KBM-7 (cell line): ENCODE data around the gene ANKRD12.
"Not testable (repeated sequence)": the region's sequence is repeated elsewhere in the genome, so short reads cannot be mapped to it uniquely, and the experiment has no call there.

ENCODE experiments used
- DNase-seq: peaks from one replicate; pipeline ENCODE4 v3.0.0-alpha.2; 2015
- in situ Hi-C: fragments of 300-500 bp; cut with MboI; formaldehyde crosslinking; loops from 2 replicates; pipeline ENCODE4 v1.14.3; 2020; ENCODE audit warnings: low sequenced_read_pairs, low pct_unique_long_range_greater_than_20kb, mixed read lengths

The ANKRD12 gene

DNA sequence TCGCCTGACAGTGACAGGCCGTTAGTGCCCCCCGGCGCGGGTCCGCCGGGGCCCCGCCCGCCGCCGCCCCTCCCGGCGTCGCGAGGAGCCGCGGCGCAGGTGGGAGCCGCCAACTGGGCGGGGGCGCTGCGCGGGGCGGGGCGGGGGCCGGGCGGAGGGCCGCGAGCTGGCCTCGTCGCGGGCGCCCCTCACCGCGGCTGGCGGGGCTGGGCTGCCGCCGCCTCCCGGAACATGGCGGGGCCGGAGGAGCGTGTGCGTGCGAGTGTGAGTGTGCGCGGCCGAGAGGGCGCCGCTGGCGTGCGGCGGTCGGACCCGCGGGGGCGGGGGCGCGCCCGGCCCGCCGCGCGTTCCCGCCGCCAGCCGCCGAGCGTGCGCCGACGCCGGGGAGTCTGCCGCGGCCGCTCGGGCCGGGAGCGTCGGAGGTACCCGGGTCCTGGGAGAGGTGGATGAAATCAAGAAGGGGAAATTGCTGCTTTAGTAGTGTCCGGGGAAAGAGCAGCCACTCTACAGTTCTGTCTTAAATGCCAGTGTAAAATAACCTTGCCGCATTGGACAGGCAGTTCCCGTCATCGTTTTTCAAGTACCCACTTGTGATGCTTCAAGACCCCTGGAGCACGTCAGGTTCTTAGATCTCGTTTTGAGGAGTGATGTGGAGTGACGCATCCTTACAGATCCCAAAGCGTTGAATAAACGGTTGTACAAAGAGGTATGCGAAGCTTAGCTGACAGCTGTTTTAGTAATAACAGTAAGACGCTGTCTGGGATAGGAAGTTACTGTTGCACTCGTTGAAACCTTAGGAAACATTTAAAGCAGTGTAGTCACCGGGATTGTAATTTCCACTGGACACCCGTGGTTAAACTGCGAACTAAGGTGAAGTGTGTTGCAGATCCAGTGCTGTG lies 836 bp downstream of the ANKRD12 start:
- in situ Hi-C loops, result no loop called here
- peak; percentile 73 for DNase-seq

GRCh38 chr18:9139400-9140039 lies 2.9 kb downstream of the ANKRD12 start:
- in situ Hi-C loops, result no loop called here

DNA sequence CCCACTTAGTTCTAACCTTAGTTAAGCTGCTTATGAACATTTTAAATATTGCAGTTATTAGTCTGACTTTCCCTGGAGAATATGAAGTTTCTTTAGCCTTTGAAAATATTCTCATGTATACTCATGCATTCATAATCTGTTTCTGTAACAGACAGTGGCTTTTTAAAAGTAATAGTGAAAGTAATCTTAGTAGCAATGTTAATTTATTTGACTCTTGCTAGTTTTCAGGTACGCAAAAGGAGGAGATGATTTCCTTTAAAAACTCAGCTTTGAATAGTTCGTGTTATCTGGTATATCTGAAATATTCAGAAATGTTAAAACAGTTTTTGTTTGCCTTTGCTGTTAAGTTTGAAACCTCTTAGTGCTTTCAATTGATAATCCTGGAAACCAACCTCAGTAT lies 3.8 kb downstream of the ANKRD12 start:
- DNase-seq, result no peak
- in situ Hi-C loops, result no loop called here

More at GRCh38 chr18:9139400-9140039, 2.9 kb downstream of the ANKRD12 start:
- no peak for DNase-seq

DNA sequence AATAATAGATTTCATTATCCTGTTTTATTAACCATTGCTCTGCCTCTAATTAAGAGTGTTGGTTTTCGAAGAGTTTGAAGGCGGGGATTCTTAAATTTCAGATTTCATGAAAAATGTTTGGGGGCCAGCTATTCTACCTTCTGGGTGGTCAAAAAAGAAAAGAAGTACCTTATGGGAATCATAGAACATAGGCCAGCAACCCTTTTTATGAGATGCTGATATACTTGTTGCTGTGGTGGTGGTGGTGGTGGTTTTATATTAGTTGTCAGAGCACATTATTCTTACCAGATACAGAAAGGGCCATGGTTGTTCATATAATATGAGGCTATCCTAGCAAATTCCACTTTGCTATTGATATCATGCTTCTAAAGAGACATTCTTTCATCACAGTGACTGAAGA lies 4.4 kb downstream of the ANKRD12 start:
- in situ Hi-C loops, result no loop called here
- no peak for DNase-seq

GRCh38 chr18:9146224-9146623 lies 9.6 kb downstream of the ANKRD12 start:
- DNase-seq, result no peak
- in situ Hi-C loops, result no loop called here

- in situ Hi-C loops, result no loop called here
- DNase-seq, result peak; percentile 75
These were observed 11.0 kb downstream of the ANKRD12 start for GRCh38 chr18:9147440-9148202.

GRCh38 chr18:9148203-9148552 lies 11.6 kb downstream of the ANKRD12 start:
- DNase-seq, result no peak
- in situ Hi-C loops, result no loop called here

GRCh38 chr18:9150121-9150520 lies 13.5 kb downstream of the ANKRD12 start:
- in situ Hi-C loops, result no loop called here
- DNase-seq, result peak; percentile 33

DNA sequence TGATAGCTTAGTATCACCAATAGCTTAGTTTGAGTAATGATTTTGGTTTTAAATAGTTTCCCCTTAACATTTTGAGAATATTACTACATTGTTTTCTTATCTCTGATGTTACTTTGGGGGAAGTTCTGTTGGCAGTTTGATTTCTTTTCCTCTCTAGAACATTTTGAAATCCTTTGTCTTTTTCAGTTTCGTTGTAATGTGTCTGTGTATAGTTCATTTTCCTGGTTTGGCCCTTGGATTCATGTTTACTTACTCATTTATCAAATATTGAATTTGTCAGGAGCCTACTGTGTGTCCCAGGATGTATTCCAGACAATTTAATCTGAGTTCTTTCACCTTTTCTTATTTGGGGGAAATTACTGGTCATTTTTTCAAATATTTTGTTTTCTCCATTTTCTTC lies 16.7 kb downstream of the ANKRD12 start:
- in situ Hi-C loops, result no loop called here

DNA sequence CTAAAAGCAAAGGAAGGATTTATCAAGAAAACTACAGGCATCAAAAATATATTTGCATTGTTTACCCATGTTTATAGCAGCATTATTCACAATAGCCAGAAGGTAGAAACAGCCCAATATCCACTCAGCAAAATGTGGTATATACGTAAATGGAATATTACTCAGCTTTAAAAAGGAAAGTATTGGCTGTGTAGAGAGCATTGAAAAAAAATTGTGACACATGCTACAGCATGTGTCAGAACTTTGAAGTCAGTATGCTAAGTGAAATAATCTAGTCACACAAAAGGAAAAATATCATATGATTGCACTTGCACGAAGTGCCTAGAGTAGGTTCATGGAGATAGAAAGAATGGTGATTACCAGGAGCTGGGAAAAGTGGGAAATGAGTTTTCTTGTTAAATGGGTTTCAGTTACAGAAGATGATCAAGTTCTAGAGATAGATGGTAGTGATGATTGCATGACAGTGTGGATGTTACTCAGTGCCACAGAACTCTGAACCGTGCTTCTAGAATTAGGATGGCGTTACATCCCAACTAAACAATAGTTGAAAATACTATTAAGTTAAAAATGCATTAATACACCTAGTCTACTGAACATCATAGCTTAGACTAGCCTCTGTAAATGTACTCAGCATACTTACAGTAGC lies 20.1 kb downstream of the ANKRD12 start:
- in situ Hi-C loops, result no loop called here
- DNase-seq, result no peak

More for the DNA sequence above, 16.7 kb downstream of the ANKRD12 start:
- no peak for DNase-seq

DNA sequence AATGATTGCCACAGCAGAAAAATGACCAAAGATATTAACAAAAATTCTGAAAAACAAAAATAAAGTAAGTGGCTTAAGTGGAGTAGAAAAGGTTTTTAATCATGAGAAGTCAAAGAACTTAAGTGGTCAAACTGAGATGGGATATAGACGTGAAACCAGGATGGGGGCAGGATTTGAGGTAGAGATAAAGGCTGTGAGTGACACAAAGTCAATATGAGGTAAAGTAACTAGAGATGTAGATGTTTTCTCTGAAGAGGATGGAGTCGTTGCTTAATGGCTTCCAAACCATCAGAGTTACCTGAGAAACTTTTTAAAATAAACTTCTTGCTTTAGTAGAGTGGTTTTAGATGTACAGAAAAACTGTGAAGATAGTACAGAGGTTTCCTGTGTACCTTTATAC lies 21.2 kb downstream of the ANKRD12 start:
- DNase-seq, result no peak
- in situ Hi-C loops, result no loop called here

DNA sequence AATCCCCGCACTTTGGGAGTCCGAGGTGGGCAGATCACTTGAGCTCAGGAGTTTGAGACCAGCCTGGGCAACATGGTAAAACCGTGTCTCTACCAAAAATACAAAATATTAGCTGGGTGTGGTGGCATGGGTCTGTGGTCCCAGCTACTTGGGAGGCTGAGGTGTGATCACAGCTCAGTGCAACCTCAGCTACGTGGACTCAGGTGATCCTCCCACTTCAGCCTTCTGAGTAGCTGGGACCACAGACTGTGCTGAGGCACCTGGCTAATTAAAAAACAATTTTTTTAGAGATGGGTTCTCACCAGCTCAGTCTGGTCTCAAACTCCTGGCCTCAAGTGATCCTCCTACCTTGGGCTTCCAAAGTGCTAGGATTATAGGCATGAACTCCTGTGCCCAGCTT lies 23.4 kb downstream of the ANKRD12 start:
- in situ Hi-C loops, result no loop called here

DNA sequence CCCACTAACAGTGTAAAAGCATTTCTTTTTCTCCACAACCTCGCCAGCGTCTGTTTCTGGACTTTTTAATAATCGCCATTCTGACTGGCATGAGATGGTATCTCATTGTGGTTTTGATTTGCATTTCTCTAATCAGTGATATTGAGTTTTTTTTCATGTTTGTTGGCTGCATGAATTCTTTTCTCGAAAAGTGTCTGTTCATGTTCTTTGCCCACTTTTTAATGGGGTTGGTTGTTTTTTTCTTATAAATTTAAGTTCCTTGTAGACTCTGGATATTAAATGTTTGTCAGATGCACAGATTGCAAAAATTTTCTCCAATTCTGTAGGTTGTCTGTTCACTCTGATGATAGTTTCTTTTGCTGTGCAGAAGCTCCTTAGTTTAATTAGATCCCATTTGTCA lies 26.1 kb downstream of the ANKRD12 start:
- DNase-seq, in situ Hi-C loops: not testable (repeated sequence)

More for the DNA sequence above, 23.4 kb downstream of the ANKRD12 start:
- no peak for DNase-seq

- in situ Hi-C loops, DNase-seq: not testable (repeated sequence)
These were observed 27.6 kb downstream of the ANKRD12 start for GRCh38 chr18:9164149-9164548.

GRCh38 chr18:9165883-9166282 lies 29.3 kb downstream of the ANKRD12 start:
- DNase-seq, in situ Hi-C loops: not testable (repeated sequence)

DNA sequence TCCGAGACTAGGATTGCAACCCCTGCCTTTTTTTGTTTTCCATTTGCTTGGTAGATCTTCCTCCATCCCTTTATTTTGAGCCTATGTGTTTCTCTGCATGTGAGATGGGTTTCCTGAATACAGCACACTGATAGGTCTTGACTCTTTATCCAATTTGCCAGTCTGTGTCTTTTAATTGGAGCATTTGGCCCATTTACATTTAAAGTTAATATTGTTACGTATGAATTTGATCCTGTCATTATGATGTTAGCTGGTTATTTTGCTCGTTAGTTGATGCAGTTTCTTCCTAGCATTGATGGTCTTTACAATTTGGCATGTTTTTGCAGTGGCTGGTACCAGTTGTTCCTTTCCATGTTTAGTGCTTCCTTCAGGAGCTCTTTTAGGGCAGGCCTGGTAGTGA lies 32.9 kb downstream of the ANKRD12 start:
- in situ Hi-C loops, result not testable (repeated sequence)

GRCh38 chr18:9171919-9172318 lies 35.3 kb downstream of the ANKRD12 start:
- DNase-seq, in situ Hi-C loops: not testable (repeated sequence)

More for the DNA sequence above, 32.9 kb downstream of the ANKRD12 start:
- DNase-seq, result not testable (repeated sequence)

- in situ Hi-C loops, result no loop called here
- DNase-seq, result no peak
These were observed 36.0 kb downstream of the ANKRD12 start for GRCh38 chr18:9172506-9173127.

- DNase-seq, result no peak
- in situ Hi-C loops, result no loop called here
These were observed 37.2 kb downstream of the ANKRD12 start for GRCh38 chr18:9173770-9174233.
